A549 (cell line): ENCODE measurements around the gene KLHDC1. TPM values are rescaled to one million over a fixed set of nuclear protein-coding genes. Genes with fewer than 3 reads are reported as not detected.

Experiments
- ATAC-seq, 2 experiments: fragments of 200-7000 bp in 1 of 2; fragments of >200 bp in 1 of 2; cut with Nextera tagmentation in 1 of 2; cut with Tn5 transposase in 1 of 2; 3 replicates each; pipeline versions ENCODE4 v1.8.0 to v1.9.1; 2018 to 2020; ENCODE audit warnings: mild to moderate bottlenecking in 1 of 2, moderate library complexity in 1 of 2
- CTCF ChIA-PET: fragments of 300-600 bp; sonication (Branson Sonifier 250); formaldehyde crosslinking; extraction: SDS; loops from one replicate; lab custom pipeline; 2021; ENCODE audit warnings: antibody characterized with exemption, inconsistent platforms; lab: Yijun Ruan, JAX
- POLR2A ChIA-PET: fragments of 350-600 bp; formaldehyde crosslinking; extraction: SDS; loops from one replicate; lab custom pipeline; 2021; ENCODE audit warnings: antibody characterized with exemption, inconsistent platforms; lab: Yijun Ruan, JAX
- DNase-seq, 2 experiments: peaks; one replicate each; pipeline versions ENCODE4 v3.0.0 to v3.0.0-alpha.2; 2011 to 2016; ENCODE audit warnings: low read depth in 1 of 2, low spot score in 1 of 2
- FAIRE-seq: peaks from 2 replicates; lab custom pipeline; 2011; peaks lifted over from hg19 to GRCh38; lab: Jason Lieb, UNC
- H3K27ac ChIP-seq, 2 experiments: fragments of >200 bp; sonication (Bioruptor Twin); formaldehyde crosslinking; 3 replicates each; pipeline ENCODE4 v1.5.1; 2016 to 2017
- H3K4me1 ChIP-seq: fragments of >200 bp; sonication (Bioruptor Twin); formaldehyde crosslinking; 3 replicates; pipeline ENCODE4 v1.6.1; 2016
- H3K4me2 ChIP-seq: fragments of >200 bp; sonication (Bioruptor Twin); formaldehyde crosslinking; 3 replicates; pipeline ENCODE4 v1.6.1; 2016
- H3K4me3 ChIP-seq: fragments of >200 bp; sonication (Bioruptor Twin); formaldehyde crosslinking; 3 replicates; pipeline ENCODE4 v1.5.1; 2016
- H3K9me3 ChIP-seq: fragments of >200 bp; sonication (Bioruptor Twin); formaldehyde crosslinking; 3 replicates; pipeline ENCODE4 v1.6.1; 2016
- BCL3 ChIP-seq: fragments of >200 bp; sonication (Bioruptor Twin); formaldehyde crosslinking; IDR thresholded peaks from 3 replicates; pipeline ENCODE4 v1.6.1; 2016
- BHLHE40 ChIP-seq: IDR thresholded peaks from 2 replicates; pipeline ENCODE4 v1.6.1; 2012; ENCODE audit warnings: low read depth, low read length, inconsistent platforms
- CBX2 ChIP-seq: fragments of 200-600 bp; sonication (generic); IDR thresholded peaks from 2 replicates; pipeline ENCODE4 v1.6.1; 2016; ENCODE audit warnings: low read depth, mild to moderate bottlenecking, borderline replicate concordance
- CHD4 ChIP-seq: fragments of 200-600 bp; sonication (generic); IDR thresholded peaks from 2 replicates; pipeline ENCODE4 v1.6.1; 2016; ENCODE audit warnings: antibody characterized with exemption, mild to moderate bottlenecking, borderline replicate concordance
- E2F6 ChIP-seq: IDR thresholded peaks from 2 replicates; pipeline ENCODE4 v1.6.1; 2012; ENCODE audit warnings: low read depth, borderline replicate concordance
- EHF ChIP-seq: fragments of 250-450 bp; sonication (Bioruptor Pico); IDR thresholded peaks from 2 replicates; pipeline ENCODE4 v1.5.0; 2020; ENCODE audit warnings: mild to moderate bottlenecking
- EHMT2 ChIP-seq: fragments of 200-600 bp; sonication (generic); IDR thresholded peaks from 2 replicates; pipeline ENCODE4 v1.6.1; 2016; ENCODE audit warnings: antibody characterized with exemption, low read depth, mild to moderate bottlenecking, moderate library complexity
- ELK1 ChIP-seq: fragments of 150-350 bp; IDR thresholded peaks from 2 replicates; pipeline ENCODE4 v1.6.1; 2014; ENCODE audit warnings: low read depth, mild to moderate bottlenecking, low read length
- FOSL2 ChIP-seq, 2 experiments: fragments of 450-650 bp in 1 of 2; fragments of >200 bp in 1 of 2; sonication (Bioruptor Twin) in 1 of 2; formaldehyde crosslinking; IDR thresholded peaks; 2 replicates each; pipeline versions ENCODE4 v1.5.0 to v1.6.1; 2016 to 2020; ENCODE audit warnings: mild to moderate bottlenecking in 1 of 2, moderate library complexity in 1 of 2
- HMGXB4 ChIP-seq: fragments of 250-450 bp; sonication (Bioruptor Pico); IDR thresholded peaks from 2 replicates; pipeline ENCODE4 v1.5.0; 2021; ENCODE audit warnings: mild to moderate bottlenecking, moderate library complexity, borderline replicate concordance
- HOXA7 ChIP-seq: fragments of 250-450 bp; sonication (Bioruptor Pico); IDR thresholded peaks from 2 replicates; pipeline ENCODE4 v1.5.0; 2020; ENCODE audit warnings: mild to moderate bottlenecking, moderate library complexity
- HOXB13 ChIP-seq: fragments of 250-450 bp; sonication (Bioruptor Pico); IDR thresholded peaks from 2 replicates; pipeline ENCODE4 v1.5.0; 2020; ENCODE audit warnings: low read depth, mild to moderate bottlenecking, moderate library complexity
- HOXB5 ChIP-seq: fragments of 250-450 bp; sonication (Bioruptor Pico); IDR thresholded peaks from 2 replicates; pipeline ENCODE4 v1.5.0; 2020; ENCODE audit warnings: mild to moderate bottlenecking, moderate library complexity
- JUN ChIP-seq, 2 experiments: fragments of >200 bp; sonication (Bioruptor Twin); formaldehyde crosslinking; IDR thresholded peaks; 2 replicates in 1 of 2; 3 replicates in 1 of 2; pipeline ENCODE4 v1.6.1; 2016 to 2017
- KDM1A ChIP-seq: fragments of 200-600 bp; sonication (generic); IDR thresholded peaks from 2 replicates; pipeline ENCODE4 v1.6.1; 2016; ENCODE audit warnings: low read depth, mild to moderate bottlenecking
- KDM5A ChIP-seq: fragments of 200-600 bp; sonication (generic); IDR thresholded peaks from 2 replicates; pipeline ENCODE4 v1.6.1; 2016; ENCODE audit warnings: antibody characterized with exemption, mild to moderate bottlenecking
- MAFK ChIP-seq: fragments of 450-650 bp; IDR thresholded peaks from 2 replicates; pipeline ENCODE4 v1.6.1; 2014; ENCODE audit not compliant: partially characterized antibody
- MAX ChIP-seq: IDR thresholded peaks from 2 replicates; pipeline ENCODE4 v1.6.1; 2012
- MAZ ChIP-seq: fragments of 150-350 bp; IDR thresholded peaks from 2 replicates; pipeline ENCODE4 v1.6.1; 2014; ENCODE audit warnings: antibody characterized with exemption, low read depth, low read length, borderline replicate concordance
- MYC ChIP-seq: IDR thresholded peaks from 2 replicates; pipeline ENCODE4 v1.6.1; 2012; ENCODE audit warnings: mild to moderate bottlenecking, inconsistent platforms, low read length, improper control_type of control experiment, borderline replicate concordance
- NFE2L2 ChIP-seq: fragments of 150-350 bp; conservative IDR thresholded peaks from 2 replicates; pipeline ENCODE4 v1.6.1; 2014; ENCODE audit warnings: low read length
- PHF8 ChIP-seq: fragments of 200-600 bp; sonication (generic); IDR thresholded peaks from 2 replicates; pipeline ENCODE4 v1.6.1; 2016; ENCODE audit warnings: low read depth, mild to moderate bottlenecking, antibody characterized with exemption, moderate library complexity, borderline replicate concordance
- POLR2A ChIP-seq: IDR thresholded peaks from 2 replicates; pipeline ENCODE4 v1.6.1; 2012; ENCODE audit warnings: mild to moderate bottlenecking, low read length
- REST ChIP-seq: fragments of 200-600 bp; sonication (generic); IDR thresholded peaks from 2 replicates; pipeline ENCODE4 v1.6.1; 2016; ENCODE audit warnings: antibody characterized with exemption, mild to moderate bottlenecking, moderate library complexity
- SMC3 ChIP-seq: fragments of >200 bp; sonication (Bioruptor Twin); formaldehyde crosslinking; IDR thresholded peaks from 3 replicates; pipeline ENCODE4 v1.6.1; 2018; ENCODE audit warnings: inconsistent platforms
- SREBF2 ChIP-seq: fragments of 450-650 bp; IDR thresholded peaks from 2 replicates; pipeline ENCODE4 v1.6.1; 2014; ENCODE audit warnings: mild to moderate bottlenecking, moderate library complexity
- USF2 ChIP-seq: fragments of 450-650 bp; IDR thresholded peaks from 2 replicates; pipeline ENCODE4 v1.6.1; 2014; ENCODE audit warnings: antibody characterized with exemption
- ZFP36 ChIP-seq: fragments of 450-650 bp; IDR thresholded peaks from 2 replicates; pipeline ENCODE4 v1.6.1; 2014; ENCODE audit warnings: borderline replicate concordance; ENCODE audit not compliant: partially characterized antibody
- ZNF302 ChIP-seq: fragments of 250-450 bp; sonication (Bioruptor Pico); IDR thresholded peaks from 2 replicates; pipeline ENCODE4 v1.9.0; 2021; ENCODE audit warnings: inconsistent platforms, mild to moderate bottlenecking, moderate library complexity
- WGBS: methylation state at CpG from one replicate; pipeline ENCODE4 v1.1.6; 2017; ENCODE audit errors: missing lambda C conversion rate; 5-methylcytosine and 5-hydroxymethylcytosine counted together
- polyA plus RNA-seq, 4 experiments: library from polyadenylated mRNA; depleted of rRNA in 3 of 4; stranded (reverse); fragments of >200 nt; fragmentation: RNase III in 1 of 4; extraction: RNeasy Plus Mini Kit Qiagen cat#74134 plus additional on column Dnase treatment in 1 of 4; gene quantifications; 2 replicates in 3 of 4; 3 replicates in 1 of 4; pipeline ENCODE4 v1.2.3, GENCODE V29; 2011 to 2017

KLHDC1 gene
- polyA plus RNA-seq, 2 of the 4 experiments (the other 2 are of a cell fraction) = 0.74 to 1.1 TPM

- H3K9me3 ChIP-seq = no peaks in the 10 kb centered on the region
- CTCF ChIA-PET = interaction anchor here (0.9 to 2.8 kb wide), 5 partner anchors 11 to 80 kb away, joined by 3 to 15 read pairs (median 5); partner anchors contain the start of gene KLHDC2
- 32% methylated on average over 37 of the region's 67 CpGs for WGBS
- H3K4me3 ChIP-seq = peak within 1 kb of the TSS; percentile 77
- peak; percentile 84 to 93 for ATAC-seq
- no peak for FAIRE-seq
- H3K4me1 ChIP-seq = peaks cover 20% of the 10 kb centered on the region; the same call in 1 of the 3 replicates
- DNase-seq = peak; percentile 55 to 84
- H3K27ac ChIP-seq = peak within 1 kb of the TSS; percentile 88 to 90
- peak within 1 kb of the TSS; percentile 83 for H3K4me2 ChIP-seq
- POLR2A ChIA-PET = interaction anchor here (0.8 to 1.5 kb wide), 5 partner anchors 54 to 102 kb away, joined by 5 to 26 read pairs (median 8); partner anchors contain the start of genes DNAAF2, KLHDC2, MGAT2 and RPL36AL
- TF ChIP-seq HOXB13 (CRISPR knock-in tag) (no peak), MAZ (no peak), CBX2 (no peak), JUN (IDR thresholded peaks at IDR 0.05) (peak in 1 of 2 experiments; percentile 77; a peak in 2 of 5 replicates), KDM1A (0 out of 2 replicates have a peak, but pooled peaks have one; percentile 66), BHLHE40 (no peak), ZFP36 (no peak), PHF8 (peak; percentile 72; the same call in 1 of the 2 replicates), EHMT2 (no peak), KDM5A (peak; percentile 51; the same call in 1 of the 2 replicates), HMGXB4 (no peak), MAX (peak; percentile 97), HOXB5 (peak; percentile 53; the same call in 1 of the 2 replicates), EHF (no peak; the same call in 1 of the 2 replicates), SMC3 (no peak), ZNF302 (CRISPR knock-in tag) (peak; percentile 25; the same call in 1 of the 2 replicates), POLR2A (peak; percentile 79), CHD4 (no peak), REST (no peak), ELK1 (no peak), HOXA7 (CRISPR knock-in tag) (no peak), BCL3 (0 out of 3 replicates have a peak, but pooled peaks have one; percentile 37), E2F6 (peak; percentile 95), MYC (no peak; the same call in 1 of the 2 replicates), FOSL2 (IDR thresholded peaks at IDR 0.05) (no peak), FOSL2 (CRISPR knock-in tag; IDR thresholded peaks at IDR 0.05) (no peak), MAFK (no peak), SREBF2 (no peak), NFE2L2 (no peak), USF2 (no peak)
Measured at GRCh38 chr14:49687942-49688700, 4.8 kb upstream of the KLHDC1 start, which contains the start of gene POLE2. TSS of gene POLE2 (minus strand) at chr14:49688214. CDS start at chr14:49688203, 11 bp downstream.
